GM21515 (cell line): Measurements from ENCODE around the gene FSTL3.
"Not testable (repeated sequence)": the region's sequence is repeated elsewhere in the genome, so short reads cannot be mapped to it uniquely, and the experiment has no call there.

ENCODE experiments used
- ATAC-seq: cut with Tn5 transposase; IDR thresholded peaks from one replicate; pipeline ENCODE4 v1.9.1; 2021; ENCODE audit not compliant: unreplicated experiment

Gene FSTL3

DNA sequence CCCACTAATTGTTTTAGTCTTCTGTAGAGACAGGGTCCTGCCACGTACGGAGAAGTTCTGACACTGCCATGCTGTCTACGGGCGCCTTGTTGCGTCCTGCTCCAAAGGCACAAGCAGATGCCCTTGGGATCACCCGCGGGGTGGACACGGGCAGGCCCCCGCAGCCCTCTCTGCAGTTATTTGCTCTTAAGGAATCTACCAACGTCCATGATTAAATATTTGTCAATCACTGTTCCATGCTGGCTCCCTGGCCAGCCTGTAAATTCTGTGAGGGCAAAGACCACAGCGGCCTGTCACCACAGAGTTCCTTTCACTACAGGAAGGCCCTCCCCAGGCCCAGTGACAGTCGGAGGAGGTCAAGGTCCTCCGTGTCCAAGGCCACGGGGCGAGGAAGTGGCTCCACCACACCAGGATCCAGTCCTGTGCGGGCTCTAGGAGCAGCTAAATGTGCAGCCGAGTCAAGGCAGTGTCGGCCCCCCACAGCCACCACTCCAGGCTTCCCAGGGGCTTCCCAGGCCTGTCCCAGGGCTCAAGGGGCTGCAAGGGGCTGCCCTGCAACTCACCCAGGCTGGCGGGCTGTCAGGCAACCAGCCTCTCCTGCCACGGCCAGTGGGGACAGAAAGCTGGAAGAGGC lies 15.3 kb upstream of the FSTL3 start:
- no peak for ATAC-seq

DNA sequence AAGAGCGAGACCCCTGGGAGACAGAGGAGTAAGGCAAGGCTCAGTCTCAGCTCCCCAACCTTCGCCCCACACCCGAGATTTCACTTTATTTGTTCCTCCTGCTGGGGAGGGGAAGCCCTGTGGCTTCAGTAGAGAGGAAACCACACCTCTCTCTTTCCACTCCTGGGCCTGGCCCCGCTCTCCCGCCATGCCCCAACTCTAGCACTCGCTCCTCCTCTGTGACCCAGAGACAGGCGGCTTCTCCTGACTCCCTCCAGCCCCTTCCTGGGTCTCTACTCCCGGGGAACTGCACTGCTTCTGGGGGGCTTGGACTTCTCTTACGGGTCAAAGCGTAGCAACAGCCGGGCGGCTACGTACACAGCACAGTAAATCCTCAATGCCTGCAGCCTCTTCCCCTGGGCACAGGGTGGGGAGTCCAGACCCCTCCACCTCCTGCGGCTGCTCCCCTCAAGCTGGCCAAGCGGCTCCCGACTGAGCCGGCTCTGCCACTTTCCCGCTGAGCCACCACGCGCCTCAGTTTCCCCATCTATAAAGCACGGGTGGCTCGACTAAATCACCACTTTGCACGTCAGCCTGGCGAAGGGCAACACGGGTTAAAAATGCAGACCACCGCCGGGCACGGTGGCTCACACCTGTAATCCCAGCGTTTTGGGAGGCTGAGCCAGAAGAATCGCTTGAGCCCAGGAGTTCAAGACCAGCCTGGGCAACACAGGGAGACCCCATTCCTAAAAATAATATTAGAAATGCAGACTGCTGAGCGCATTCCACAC lies 14.6 kb upstream of the FSTL3 start:
- peak; percentile 34 for ATAC-seq

DNA sequence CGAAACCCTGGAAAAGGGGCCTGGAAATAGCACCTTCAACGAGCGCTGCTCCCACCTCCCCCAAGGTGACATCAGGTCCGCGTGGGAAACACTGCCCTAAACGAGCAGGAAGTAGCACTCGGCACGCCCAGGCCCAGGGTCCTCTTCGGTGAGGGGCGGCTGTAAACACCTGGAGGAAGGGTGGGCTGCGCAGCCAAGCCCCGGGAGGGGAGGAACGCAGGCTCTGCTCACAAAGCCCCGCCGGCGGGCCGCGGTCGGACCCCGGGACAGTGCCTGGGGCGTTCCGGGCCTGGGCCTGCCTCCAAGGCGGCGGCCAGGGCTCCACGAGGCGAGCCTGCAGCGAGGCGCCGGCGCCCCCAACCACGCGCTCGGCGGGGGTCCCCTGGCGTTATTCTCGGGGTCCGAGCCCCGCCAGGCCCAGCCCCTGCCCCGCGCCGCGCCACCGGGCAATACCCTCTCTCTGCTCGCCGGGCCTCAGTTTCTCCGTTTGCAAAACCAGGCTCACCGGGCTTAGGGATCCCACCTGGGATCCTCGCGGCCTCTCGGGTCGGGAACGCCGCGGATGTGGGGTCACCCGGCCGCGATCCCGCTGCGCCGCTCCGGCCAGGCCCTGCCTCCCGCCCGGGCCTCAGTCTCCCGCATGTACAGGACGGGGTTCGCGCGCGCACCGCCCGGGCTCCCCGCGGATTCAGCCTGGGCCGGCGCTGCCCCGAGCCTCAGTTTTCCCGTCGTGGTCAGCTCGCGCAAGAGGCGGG lies 13.8 kb upstream of the FSTL3 start:
- ATAC-seq = no peak

DNA sequence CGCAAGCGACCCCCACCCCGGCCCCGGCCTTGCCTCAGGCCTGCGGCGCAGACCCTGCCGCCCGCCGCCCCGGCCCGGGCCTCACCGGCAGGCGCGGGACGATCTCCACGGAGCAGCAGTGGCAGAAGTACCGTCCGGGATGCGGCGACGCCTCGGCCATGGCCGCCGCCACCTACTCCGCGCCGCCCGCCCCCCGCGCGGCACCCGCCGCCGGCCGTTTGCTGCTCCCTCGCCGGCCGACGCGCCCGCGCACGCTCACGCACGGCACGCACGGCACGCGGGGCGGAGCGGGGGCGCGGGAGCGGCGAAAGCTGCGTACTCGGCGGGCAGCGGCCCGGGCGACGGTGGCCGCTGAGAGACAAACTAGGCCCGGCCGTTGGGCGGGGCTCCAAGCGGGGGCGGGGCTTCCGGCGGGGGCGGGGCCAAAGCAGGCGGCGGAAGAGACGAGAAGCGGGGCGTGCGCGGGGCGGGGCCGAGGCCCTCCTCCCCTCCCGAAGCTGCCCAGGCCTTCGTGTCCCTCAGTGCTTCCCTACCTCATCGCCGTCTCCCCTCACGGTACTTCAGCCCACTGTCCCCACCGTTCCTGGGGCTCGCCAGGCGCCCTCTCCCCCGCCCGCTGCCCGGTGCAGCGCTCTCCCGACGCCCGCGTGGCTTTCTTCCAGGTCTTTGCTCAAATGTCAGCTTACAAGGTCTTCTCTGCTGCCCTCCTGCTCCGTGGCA lies 13.1 kb upstream of the FSTL3 start, which contains the start of gene RNF126:
TSS of gene RNF126 (minus strand) at position 253 of the 720 bp plus-strand sequence. CDS start at position 160, 93 bp downstream.
- peak; percentile 41 for ATAC-seq

DNA sequence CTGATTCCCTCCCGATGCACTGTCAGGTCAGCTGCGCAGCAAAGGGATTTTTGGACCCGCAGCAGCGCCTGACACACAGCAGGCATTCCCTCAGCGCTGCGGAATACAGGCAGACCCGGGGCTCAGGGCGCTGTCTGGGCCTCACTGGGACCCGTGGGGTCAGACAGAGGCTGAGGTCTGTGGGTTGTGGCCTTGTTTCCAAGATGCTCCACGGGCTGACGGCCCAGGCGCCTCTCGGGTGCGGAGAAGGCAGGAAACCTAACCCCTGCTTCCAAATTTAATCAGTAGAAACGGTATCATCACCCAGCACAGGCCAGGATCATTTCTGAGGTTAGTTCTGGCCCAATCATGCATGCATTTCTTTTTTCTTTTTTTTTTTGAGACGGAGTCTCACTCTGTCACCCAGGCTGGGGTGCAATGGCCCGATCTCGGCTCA lies 12.5 kb upstream of the FSTL3 start:
- ATAC-seq = no peak

DNA sequence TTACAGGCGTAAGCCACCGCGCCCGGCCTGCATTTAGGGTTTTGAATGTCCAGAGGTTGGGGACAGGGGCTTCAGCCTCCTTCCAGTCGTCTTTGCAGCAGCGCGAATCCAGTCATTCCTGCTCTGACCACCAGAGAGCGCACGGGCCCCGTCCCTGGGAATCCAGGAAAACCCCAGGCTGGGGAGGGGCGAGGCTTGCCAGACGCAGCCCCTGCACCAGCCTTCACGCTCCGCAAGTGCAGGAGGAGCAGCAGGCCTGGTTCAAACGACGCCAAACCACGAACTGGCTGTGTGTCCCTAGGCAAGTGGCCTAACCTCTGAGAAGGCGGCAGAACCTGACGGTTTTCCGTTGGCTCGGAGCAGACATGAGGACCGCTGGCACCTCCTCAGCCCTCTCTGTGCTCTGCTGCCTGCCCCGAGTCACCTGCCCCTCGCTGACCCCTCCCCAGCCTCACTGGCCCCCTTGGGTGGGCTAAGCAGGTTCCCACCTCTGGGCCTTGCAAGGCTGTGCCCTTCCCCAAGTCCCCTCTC lies 11.2 kb upstream of the FSTL3 start:
- ATAC-seq = no peak

DNA sequence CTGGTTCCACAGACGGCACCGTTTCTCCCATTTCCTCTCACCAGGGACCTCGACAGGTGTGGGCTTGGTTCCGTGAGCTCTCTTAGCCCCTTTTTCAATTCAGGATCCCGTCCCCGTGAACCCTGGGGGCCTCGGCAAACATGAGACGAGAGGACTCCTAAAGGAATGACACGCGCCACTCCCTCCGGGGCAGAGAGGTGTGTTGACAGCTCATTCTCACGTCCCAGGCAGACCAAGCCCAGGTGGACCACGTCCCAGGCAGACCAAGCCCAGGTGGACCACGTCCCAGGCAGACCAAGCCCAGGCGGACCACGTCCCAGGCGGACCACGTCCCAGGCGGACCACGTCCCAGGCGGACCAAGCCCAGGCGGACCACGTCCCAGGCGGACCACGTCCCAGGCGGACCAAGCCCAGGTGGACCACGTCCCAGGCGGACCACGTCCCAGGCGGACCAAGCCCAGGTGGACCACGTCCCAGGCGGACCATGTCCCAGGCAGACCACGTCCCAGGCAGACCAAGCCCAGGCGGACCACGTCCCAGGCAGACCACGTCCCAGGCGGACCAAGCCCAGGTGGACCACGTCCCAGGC lies 9.1 kb upstream of the FSTL3 start:
- not testable (repeated sequence) for ATAC-seq

DNA sequence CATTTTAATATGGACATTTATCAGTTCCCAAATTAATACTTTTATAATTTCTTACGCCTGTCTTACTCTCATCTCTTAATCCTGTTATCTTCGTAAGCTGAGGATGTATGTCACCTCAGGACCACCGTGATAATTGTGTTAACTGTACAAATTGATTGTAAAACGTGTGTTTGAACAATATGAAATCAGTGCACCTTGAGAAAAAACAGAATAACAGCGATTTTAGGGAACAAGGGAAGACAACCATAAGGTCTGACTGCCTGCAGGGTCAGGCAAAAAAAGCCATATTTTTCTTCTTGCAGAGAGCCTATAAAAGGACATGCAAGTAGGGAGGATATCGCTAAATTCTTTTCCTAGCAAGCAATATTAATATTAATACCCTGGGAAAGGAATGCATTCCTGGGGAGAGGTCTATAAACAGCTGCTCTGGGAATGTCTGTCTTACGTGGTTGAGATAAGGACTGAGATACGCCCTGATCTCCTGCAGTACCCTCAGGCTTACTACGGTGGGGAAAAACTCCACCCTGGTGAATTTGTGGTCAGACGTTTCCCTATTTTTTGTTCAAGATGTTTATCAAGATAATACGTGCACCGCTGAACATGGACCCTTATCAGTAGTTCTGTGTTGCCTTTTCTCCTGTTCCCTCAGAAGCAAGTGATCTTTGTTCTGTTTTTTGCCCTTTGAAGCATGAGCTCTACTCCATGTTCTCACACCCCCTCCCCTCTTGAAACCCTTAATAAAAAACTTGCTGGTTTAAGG lies 7.3 kb upstream of the FSTL3 start:
- not testable (repeated sequence) for ATAC-seq

DNA sequence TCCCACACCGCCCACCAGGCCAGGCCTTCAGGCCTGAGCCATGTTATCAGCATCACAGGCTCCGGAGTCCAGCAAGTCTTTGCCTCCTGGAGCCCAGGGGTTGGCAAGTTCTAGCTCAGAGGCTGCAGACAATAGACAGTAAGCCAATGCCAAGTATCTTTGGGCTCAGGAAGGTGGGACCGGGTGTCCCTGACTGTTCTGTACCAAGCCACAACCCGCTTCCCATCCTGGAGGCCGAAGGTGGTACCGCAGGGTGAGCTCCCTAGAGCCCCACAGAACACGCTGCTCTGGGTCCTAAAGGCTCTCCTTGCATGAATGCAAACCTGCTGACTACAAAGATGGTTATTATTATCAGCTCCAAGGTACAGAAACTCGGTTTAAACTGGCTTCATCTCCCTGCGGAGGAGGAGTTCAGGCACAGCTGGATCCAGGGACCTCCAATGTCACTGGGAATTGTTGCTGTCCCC lies 5.5 kb upstream of the FSTL3 start:
- ATAC-seq = no peak

DNA sequence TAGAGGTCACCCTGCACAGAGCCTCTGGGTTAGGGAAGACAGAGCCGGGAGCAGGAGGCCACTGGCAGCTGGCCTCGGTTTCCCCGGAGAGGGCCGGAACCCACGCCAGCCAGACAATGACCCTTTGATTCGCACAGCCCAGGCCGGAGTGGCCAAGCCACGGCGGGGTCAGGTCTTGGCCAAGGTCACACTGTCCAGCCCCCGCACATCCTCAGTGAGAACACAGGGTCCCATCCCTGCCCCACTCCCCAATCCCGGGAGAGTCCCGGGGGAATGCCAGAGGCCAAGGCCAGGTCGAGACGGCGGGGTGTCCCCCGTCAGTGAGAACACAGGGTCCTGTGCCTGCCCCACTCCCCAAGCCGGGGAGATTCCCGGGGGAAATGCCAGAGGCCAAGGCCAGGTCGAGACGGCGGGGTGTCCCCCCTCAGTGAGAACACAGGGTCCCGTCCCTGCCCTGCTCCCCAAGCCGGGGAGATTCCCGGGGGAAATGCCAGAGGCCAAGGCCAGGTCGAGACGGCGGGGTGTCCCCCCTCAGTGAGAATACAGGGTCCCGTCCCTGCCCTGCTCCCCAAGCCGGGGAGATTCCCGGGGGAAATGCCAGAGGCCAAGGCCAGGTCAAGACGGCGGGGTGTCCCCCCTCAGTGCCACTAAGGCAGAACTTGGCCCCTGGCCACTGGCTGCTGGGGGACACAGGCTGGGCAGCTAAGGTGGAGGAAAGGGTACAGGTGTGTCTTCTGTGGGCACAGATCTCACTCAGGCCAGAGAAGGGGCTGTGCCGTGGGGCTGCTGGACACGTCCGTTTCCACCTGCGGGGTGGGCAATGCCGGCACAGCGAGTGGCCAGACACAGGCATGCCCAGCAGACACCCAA lies 1.7 kb upstream of the FSTL3 start:
- ATAC-seq = no peak

DNA sequence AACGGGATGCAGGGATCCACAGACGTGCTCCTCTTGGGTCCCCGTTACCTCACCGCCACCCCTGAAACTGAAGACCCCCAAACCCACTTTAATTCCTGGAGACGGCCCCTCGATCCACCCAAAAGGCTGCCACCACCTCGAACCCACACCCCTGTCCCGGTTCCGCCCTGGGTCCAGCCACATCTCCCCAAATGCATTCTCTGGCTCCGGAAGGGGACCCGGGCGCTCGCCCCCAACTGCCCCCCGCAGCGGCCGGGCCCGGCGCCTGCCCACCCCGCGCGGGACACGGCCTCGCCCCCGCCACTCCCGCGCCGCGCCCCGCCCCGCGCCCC lies 219 bp upstream of the FSTL3 start:
- ATAC-seq = no peak

DNA sequence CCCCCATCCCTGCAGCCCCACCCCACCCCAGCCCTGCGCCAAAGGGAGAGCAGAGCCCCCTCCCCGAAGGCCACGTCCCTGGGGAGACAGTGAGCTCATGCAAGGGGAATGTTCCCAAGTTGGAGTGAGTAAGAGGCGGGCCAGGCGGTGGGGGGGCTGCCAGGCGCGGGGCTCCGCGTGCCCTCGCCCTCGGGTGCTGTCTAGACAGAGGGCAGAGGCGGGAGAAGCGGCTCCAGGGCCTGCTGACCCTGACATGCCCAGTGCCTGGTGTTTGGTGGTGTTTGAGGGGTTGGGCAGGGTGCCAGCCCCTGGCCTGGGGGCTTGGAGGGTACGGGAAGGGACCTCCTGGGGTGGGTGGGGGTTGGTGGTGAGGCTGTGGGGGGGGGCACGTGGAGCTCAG lies 1.0 kb downstream of the FSTL3 start:
- no peak for ATAC-seq

DNA sequence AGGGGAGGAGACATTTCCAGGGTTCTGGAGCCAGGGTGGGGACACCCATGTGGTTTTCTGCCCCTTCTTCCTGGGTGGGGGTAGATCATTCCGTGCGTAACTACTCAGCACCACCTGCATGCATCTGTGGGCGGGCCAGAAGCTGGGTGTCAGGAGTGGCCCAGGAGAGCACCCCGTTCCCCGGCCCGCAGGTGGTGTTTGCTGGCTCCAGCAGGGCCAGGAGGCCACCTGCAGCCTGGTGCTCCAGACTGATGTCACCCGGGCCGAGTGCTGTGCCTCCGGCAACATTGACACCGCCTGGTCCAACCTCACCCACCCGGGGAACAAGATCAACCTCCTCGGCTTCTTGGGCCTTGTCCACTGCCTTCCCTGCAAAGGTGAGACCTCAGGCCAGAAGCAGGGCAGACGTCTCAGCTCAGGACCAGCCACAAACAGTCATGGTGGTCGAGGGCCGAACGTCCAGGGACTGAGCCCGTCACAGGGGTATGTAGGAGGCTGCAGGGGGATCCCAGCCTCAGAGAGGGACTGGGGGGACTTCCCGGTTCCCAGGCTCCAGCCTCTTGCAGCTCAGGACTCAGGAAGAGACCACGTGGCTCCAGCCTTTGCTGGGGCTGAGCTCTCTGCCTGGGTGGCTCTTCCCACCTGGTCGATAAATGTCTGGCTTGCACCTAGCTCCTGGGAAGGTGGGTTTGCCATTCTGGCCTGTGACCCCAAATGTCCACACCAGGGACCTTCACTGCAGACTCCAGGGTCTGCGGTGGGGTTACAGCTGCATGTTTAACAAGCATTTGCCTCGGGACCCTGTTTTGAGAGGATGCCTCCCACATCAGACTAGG lies 1.6 kb downstream of the FSTL3 start:
- no peak for ATAC-seq

DNA sequence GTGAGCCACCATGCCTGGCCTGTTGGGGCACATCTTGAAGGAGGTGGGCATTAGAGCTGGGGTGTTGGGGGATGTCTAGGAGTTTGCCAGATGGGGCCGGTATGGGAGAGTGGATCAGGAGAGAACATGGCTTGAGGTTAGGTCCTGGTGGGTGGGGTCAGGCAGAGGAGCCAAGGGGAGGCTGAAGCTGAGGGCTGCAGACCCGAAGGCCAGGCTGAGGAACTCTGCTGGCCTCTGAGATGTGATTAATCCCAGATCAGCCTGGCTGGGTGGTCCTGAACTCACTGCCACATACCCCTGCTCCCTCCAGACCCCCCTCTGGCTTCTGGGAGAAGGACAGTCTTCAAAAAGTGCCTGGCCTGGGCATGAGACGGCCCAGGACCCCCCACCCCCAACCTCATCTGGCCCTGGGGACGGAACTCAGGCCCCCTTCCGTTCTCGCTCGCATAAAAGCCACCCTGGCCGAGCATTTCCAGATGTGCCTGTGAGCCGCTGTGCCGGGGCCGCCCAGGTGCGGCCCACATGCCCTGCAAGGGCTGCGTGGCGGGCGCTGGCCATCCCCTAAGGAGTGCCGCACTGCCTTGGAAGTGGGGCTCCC lies 2.7 kb downstream of the FSTL3 start:
- no peak for ATAC-seq

DNA sequence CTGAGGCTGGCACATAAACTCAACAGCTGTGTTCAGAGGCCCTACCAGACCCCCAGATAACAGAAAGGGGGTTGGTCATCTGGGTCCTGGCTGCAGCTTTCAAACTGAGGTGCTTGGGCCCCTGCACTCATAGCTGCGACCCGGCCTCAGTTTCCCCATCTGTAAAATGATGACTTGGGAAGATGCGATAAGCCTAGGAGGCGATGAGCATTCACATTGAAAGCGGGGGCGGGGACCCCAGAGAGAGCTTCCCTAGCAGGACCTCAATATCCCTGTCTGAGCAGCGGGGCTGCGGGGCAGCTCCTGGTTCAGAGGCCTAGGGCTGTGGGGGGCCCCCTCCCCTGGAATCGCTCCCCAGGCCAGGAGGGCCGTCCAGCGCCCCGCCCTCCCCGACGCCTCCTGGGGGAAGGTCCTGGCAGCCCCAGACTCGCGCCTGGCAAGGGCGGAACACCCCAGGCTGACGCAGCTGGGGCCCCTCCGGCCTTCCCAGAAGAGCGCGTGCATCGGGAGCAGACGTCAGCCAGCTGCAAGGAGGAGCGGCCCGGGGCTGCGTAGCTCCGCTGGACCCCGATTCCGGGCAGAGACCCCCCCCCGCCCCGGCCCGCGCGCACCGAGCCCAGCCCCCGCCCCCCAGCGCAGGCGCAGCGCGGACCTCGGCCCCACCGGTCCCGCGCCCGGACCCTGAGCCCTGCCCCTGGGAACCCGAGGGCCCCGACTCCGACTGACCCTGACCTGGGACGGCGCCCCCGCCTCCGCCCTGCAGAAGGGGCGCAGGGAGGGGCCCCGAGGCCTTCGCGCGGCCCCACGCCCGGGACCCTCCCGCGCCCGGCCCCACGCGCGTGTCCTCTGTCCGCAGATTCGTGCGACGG lies 3.5 kb downstream of the FSTL3 start:
- ATAC-seq = peak; percentile 12

DNA sequence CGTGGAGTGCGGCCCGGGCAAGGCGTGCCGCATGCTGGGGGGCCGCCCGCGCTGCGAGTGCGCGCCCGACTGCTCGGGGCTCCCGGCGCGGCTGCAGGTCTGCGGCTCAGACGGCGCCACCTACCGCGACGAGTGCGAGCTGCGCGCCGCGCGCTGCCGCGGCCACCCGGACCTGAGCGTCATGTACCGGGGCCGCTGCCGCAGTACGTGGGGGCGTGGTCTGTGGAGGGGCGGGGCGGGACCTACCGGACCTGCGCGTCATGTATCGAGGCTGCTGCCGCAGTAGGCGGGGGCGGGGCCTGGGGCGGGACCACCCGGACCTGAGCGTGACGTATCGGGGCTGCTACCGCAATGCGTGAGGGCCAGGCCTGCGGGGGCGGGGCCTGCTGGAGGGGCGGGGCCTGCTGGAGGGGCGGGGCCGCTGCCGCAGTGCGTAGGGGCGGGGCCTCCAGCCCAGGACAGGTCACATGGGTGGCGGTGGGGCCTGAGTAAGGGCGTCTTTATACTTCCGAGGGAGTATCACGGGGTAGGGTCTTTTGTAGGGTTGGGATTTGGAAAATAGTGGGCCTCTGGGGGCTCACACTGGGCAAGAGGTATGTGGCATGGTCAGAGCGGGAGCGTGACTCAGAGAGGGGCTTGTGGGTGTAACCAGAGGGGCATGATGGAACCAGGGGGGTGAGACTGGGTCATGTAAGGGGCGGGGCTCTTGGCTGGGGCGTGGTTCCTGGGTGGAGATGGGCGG lies 4.3 kb downstream of the FSTL3 start:
- ATAC-seq = peak; percentile 60
